RKO (cell line): ENCODE data around the gene TNFAIP2.
A peak's percentile ranks its signal among the peaks of the same experiment; 100 is the strongest.
"Not testable (repeated sequence)": the region's sequence is repeated elsewhere in the genome, so short reads cannot be mapped to it uniquely, and the experiment has no call there.

Experiments used
- DNase-seq: peaks from one replicate; pipeline ENCODE4 v3.0.0-alpha.2; 2016; ENCODE audit warnings: low spot score

Gene TNFAIP2

DNA sequence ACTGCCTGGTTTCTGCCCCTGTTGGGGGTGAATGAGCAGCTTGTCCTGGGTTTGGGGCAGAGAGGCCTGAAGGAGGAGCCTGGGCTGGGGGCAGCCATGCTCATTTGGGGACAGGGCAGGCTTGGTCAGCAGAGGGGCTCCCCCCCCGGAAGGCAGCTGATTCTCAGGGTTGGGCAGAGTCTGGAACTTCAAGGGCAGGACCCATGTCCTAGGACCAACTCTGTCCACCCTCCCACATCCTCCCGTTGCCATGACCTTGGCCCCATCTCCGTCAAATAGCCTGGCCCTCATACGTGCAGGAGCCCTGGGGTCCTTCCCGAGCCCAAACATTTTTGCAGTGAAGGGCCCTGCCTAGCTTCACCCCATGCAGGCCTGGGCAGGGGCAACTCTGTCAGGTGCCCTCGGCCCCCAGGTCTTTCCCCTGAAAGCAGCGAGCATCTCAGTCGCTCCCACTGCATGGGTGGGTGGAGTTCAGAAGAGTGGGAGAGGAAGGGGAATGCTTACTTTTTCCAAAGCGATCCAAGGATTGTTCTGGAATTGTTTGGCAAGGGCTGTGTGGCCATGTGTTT, 32.6 kb downstream of the TNFAIP2 start:
- DNase-seq: no peak

DNA sequence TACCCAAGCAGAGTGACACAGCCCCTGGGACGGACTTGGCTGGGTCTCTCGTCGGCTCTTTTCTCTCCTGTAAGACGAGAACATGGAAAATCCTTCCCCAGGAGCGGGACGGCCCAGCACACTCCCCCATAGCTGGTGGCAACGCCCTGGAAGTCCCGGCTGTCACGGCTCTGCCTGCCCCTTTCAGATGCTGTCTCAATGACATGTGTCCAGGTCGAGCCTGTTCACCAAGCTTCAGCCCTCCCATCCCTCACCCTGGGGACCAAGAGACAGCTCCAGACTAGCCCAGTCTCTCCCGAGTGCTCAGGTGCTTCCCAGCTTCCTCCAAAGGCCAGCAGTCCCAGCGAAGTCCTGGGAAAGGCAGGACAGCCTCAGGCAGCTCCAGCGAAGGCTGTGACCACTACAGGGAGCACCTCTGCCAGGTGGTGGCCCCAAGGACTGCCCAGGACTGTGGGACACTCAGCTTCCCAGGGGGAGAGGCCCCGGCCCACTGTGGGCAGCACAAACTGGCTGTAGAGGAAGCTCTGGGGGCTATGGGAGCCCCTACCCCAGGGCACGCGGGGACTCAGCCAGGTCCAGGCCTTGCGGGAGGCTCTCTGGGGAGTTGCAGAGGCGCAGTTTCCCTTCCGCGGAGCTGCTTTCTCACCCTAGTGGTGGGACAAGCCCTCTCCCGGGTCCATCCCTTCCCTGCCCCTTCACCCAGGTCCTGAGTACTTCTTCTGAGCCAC, 33.6 kb downstream of the TNFAIP2 start:
- DNase-seq: no peak

DNA sequence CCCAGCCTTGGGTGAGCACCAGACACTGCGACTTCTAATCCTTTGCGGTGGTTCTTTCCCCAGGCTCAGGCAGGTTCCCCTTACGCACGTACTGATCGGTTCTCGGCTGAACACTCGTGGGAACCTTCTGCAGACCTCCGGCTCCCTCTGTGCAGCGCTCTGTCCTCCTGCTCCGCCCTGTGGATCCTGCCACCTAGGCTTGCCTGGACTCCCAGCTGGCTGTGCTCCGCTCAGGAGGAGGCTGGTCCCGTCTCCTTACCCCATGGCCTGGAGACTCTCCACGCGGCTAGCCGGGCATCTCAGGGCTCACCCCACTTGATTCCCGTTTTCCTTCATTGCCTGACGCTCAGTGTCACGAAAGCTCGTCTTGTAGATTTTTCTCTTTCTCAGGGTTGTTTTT, 34.7 kb downstream of the TNFAIP2 start:
- no peak for DNase-seq

DNA sequence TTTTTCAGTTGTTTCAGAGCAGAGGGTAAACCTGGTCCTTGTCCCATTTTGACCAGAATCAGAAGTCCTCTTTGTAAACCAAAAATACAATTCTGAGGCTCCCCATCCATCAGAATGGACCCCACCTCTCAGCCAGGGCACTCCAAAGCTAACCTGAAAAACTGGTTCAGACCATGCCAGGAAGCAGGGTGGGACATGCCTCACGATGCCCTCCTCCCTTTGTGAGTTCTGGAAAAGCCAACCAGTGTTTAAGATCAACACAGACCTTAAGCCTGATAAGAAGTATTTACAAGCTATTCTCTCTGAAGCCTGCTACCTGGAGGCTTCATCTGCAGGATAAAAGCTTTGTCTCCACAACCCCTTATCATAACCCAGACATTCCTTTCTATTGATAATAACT, 35.4 kb downstream of the TNFAIP2 start:
- DNase-seq: no peak

DNA sequence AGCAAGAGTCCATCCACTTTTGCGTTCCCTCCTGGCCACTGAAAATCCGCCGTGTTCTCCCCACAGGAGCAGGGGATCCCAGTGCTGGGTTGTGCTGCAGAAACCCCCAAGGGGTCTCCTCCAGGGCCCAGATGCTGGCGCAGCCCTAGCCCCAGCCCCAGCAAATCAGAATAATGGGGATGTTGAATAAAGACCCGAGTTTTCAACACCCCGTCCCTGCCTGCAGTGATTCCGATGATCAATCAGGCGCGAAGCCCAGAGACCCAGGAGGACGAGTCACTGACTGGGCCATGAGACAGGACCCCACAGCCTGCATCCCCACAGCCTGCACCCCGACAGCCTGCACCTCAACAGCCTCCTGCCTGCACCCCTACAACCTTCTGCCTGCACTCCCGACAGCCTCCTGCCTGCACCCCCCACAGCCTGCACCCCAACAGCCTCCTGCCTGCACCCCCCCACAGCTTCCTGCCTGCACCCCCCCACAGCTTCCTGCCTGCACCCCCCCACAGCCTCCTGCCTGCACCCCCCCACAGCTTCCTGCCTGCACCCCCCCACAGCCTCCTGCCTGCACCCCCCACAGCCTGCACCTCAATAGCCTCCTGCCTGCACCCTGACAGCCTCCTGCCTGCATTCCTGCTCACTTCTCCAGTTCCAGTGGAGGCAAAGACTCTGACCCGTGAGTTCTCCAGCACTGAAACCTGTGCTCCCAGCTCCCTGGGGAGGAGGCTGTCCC, 37.2 kb downstream of the TNFAIP2 start:
- no peak for DNase-seq

DNA sequence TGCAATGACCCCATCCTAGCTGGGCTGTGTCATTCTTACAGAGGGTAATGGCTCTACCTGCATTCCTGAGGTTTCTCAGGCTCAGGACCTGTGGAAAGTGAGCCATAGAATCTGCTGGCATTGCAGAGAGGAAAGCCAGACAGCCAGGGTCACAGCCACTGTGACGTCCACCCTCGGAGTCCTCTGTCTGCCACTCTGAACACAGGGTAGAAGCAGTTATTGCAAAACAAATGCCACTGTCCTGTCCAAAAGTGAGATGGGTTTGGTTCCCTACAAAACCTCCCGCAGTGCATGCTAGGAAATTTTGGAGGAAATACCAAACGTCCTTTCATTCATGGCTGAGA, 37.8 kb downstream of the TNFAIP2 start:
- DNase-seq: no peak

DNA sequence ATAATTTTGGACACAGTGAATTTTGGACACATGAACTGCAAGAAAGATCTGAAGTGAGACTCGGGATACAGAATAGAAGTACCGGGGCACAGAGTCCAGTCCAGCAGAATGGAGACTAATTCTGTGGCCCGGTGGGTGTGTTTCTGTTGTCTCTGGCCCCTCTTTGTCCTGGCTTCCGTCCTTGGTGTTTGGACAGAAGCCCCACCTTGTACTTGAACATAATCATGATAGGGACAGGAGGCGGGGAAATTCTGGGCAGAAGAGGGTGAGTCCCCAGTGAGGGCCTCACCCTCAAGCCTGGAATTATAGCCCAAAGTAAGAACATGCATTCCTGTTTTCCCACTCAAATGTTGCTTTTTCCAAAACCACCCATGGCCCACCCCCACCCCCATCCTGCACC, 39.9 kb downstream of the TNFAIP2 start:
- no peak for DNase-seq

DNA sequence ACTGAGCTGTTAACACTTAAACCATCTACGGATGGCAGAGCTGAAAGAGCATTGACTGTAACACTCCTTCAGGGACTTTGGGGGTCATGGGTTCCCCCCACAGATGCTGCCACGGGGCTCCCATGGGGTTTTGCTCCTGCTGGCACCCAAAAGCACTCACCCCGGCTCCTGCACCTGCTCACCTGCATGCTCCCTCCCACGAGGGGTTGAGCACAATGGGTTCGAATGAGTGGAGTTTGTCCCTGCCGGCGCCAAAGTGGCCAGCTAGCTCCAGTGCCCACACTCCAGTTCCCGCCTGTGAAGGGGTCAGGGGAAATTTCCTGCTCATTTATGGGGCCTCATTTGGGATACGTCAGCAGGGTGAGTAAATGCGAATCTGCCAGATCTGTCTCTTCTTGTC, 40.7 kb downstream of the TNFAIP2 start:
- DNase-seq: no peak

DNA sequence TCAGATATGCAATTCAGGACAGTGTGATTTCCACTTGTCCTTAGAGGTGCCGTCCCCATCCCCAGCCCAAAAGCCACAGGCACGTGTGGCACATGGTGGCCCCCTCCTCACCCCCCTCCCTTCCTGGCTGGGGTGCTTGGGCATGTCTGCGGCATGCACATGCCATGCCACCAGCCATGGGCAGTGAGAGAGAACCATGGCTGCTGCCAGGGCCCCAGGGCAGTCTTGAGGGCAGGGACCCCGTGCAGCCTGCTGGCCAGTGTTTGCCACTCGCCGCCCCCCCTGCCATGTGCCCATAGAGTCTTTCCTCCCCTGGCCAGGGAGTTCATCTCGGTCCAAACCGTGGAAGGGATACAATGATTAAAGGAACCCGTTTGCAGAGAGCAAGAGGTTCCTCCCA, 41.5 kb downstream of the TNFAIP2 start:
- DNase-seq: no peak

DNA sequence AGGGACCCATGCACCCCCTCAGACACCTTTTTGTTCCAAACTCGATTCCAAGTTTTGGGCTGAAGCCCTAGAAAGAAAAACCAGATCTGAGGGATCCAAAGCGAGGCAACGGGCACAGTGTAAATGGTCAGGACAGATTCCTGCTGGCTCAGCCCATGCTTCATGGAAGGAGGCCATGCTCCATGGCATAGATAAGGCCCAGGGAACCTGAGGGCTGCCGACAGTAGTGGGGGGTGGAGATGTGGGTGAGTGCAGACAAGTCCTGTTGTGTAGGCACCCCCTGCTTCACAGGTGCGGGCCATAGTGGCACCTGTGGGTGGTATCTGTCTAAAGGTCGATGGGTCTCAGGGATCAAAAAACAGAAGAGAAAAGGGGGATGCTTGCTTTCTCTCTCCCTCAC, 42.1 kb downstream of the TNFAIP2 start:
- DNase-seq: no peak

DNA sequence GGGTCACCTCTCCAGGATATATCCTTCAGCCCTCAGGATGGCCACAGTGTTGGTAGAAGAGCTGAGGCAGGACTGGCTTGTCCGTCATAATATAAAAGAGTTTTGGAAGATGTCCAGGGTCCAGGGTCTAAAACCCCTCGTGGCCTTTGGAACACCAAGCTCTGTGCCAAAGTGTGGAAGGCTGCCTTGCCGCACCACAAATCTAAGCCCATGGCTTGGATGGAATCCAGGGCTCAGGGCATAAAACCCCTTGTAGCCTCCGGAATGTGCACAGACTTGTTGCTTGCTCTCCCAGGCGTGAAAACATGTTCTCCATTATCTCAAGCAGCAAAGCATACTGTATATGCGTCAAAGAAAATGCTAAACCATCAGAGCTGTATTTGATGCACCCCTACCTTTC, 46.7 kb downstream of the TNFAIP2 start:
- DNase-seq: no peak

DNA sequence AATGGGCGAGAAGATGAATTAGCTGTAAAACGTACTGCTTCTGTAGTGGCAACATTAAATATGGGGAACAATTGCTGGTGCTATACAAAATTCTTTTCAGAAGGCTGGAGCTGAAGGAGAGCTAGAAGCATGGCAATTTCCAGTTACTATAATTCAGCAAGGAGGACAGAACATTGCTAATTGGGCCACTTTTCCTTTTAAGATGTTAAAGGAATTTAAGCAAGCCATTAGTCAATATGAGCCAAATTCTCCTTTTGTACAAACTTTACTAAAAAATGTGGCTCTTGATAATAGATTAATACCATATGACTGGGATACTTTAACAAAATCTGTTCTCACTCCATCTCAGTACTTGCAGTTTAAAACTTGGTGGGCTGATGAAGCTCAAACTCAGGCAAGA, 47.9 kb downstream of the TNFAIP2 start:
- DNase-seq: not testable (repeated sequence)

DNA sequence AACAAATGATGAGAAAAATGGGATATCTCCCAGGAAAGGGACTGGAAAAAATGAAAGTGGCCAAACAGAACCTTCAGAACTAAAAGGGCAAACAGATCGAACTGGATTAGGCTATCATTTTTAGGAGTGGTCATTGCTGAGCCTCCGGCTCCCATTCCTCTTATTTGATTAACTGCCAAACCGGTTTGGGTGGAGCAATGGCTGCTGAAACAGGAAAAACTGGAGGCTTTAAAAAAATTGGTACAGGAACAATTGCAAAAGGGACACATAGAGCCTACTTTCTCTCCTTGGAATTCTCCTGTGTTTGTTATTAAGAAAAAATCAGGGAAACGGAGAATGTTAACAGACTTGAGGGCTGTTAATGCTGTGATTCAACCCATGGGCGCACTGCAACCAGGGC, 49.7 kb downstream of the TNFAIP2 start:
- DNase-seq: no peak

DNA sequence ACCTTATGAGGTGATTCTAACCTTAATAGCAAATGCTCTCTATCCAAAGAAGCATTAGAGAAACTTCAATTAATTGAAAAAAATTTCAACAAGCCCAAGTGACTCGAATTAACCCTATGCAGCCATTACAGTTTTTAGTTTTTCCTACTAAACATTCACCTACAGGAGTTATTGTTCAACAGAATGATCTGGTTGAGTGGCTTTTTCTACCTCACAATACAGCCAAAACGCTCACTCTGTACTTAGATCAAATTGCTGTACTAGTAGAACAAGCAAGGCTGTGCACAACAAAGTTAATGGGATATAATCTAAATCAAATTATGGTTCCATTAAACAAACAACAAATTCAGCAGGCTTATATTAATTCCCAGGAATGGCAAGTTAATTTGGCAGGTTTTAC, 50.6 kb downstream of the TNFAIP2 start:
- DNase-seq: not testable (repeated sequence)

DNA sequence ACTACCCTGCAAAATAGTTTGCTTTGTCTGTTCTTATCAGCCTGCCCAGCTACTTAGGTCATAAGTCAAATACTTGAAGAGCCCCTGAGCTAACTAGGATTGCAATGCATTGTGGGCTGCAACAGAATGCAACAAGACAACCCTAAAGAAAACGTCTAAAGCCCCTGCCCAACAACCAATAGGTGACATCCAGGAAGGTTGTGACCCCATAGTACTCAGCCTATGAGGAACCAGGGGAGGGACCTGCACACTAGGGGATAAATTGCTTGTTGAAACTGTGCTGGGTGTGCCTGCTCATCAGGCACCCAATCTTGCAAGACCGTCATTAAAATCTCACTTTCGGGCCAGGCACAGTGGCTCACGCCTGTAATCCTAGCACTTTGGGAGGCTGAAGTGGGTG, 52.9 kb downstream of the TNFAIP2 start:
- not testable (repeated sequence) for DNase-seq

DNA sequence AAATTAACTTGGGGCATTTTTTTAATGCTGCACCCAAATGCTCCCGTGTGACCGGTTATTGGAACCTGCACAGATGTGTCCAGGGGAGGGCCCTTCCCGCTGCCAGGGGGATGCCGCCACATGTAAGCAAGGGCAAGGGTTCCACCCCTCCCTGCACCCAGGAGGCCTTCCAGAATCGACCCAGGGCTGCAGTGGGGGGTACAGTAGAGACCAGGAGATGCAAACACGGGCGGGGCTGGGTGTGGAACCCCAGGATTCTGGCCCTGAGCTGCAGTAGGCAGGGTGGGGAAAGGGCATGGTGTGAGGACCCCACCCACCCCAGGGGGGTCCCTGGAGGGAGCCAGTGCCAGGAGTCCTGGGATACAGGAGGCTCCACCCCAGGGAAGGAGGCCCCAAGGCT, 54.1 kb downstream of the TNFAIP2 start:
- no peak for DNase-seq

DNA sequence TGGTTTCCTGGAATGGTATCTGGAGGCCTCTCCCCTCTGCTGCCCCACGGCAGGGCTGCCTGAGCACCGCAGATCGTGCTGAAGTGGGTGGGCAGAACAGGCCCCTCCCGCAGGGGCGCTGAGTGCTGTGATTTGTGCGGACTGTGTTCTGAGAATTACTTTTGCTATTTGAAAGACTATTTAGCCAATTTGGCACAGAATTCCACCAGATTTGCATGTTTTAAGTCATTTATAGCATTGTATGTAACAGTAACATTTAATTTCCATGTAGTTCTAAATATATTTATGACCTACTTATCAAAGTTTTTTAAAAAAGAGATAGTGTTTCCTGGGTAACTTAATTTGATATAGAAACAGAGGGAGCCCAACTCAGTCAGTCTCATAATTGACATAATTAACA, 55.3 kb downstream of the TNFAIP2 start:
- no peak for DNase-seq

DNA sequence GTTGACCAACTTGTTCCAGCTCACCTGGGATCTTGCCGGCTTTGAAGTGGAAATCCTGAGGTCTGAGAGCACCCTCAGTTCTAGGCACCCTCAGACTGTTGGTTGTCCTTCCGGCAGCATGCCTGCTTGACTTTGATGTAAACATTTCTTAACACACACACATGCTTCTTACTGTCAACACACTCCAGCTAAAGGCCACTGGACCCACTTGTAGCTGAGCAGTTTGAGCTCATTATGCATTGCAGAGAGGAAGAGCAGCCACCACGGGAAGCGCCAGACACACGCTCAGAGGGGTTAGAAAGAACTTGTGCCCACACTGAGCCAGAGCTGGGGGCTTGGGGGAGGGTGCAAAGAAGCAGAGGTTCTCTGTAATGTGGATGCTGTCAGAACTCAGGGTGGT, 55.8 kb downstream of the TNFAIP2 start:
- no peak for DNase-seq

DNA sequence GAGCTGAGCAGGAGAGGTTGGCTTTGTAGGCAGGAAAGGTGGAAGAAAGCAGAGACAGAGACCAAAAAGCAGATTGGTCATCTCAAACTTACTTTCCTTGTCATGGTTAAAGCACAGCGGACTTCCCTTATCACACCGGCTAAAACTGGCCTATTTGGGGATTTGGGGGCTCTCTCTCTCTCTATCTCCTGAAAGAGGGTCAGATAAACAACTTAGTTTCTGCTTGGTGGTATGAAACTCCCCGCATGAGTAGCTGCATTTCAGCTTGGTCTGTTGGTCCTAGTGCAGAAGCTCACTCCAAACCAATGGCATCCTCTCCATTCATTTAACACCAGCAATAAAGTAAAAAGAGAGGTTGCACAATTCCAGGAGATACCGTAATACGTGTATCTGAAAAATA, 57.1 kb downstream of the TNFAIP2 start:
- no peak for DNase-seq

DNA sequence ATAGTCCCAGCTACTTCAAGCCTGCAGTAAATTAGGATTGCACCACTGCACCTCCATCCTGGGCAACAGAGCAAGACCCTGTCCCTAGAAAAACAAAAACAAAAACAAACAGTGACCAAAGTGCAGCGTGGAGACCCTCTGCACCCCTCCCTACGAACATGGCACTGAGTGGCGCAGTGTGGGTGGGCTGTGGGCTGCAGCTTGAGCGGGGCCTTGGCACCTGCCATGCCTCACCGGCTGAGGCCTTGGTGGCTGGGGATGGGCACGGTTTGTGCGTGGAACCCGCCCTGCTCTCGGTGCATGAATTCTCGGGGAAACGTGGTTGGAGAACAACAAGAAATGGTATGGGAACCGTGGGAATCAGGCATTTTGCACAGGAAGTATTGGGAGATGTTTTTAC, 60.8 kb downstream of the TNFAIP2 start:
- DNase-seq: no peak

DNA sequence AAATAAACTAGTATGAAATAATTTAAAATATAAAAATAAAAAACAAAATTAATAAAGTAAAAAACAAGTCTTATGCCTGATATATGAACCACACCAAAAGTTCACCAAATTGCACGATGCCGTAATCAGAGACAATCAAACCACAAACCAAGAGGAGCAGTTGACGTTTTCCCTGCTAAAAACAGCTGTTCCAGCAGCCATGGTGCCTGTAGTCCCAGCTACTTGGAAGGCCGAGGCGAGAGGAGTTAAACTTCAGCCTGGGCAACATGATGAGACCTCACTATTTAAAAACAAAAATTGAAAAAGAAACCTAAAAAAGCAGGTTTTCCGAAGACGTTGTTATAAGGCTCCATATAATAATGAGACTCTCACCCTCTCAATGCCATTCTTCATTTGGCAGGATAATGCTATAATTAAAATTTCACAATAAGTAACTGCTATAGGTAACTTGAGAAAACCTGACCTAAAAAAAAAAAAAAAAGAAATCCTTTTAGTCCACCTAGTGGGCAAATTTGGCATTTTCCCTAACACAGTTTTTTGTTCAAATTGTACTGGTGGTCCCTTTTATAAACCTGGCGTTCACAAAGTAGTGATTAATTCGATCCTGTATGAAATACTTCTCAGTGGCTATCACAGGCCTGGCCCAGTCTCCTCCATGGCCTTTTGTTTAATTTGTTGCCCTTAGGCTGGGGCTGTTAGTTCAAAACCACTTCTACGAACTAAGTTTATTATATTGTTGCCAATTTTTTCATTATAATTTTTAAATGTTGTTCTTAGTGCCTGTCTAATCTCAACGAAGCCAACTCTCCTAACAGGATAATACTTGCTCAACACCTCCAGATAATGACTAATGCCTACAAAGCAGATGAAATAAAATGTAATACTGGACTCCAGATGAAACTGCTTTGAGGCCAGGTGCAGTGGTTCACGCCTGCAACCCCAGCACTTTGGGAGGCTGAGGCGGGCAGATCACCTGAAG, 62.1 kb downstream of the TNFAIP2 start:
- DNase-seq: peak; percentile 44

DNA sequence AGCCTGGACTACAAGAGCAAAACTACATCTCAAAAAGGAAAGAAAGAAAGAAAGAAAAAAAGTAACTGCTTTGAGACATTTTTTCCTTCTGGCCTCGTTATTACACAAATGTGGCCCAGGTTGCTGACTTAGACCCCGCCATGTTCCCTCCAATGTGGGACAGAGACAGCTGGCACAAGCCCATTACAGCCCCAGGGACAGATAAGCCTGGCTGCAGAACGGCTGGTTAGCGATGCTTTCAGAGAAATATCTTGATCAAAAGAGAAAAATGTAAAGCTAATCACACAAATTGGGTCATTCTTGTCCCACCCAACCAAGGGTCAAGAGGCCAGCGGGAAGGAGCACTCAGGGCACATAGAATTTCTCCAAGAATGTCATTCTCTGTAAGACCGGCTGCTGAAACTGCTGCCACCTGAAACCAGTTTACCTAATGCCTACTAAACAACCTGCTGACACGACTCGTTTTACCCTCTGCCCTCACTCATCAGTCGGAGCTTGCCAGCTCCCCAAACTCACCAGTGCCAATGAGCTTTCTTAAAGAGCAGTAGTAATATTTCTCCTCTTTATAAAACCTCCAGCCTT, 63.1 kb downstream of the TNFAIP2 start:
- DNase-seq: no peak
